Endodermal cell (in vitro differentiated cells): ENCODE results near the gene RTCA. TPM values are rescaled to one million over a fixed set of nuclear protein-coding genes. Genes with fewer than 3 reads are reported as not detected.
"Not testable (repeated sequence)": the region's sequence is repeated elsewhere in the genome, so short reads cannot be mapped to it uniquely, and the experiment has no call there.

ENCODE experiments used
- DNase-seq: peaks from one replicate; pipeline ENCODE4 v3.0.0-alpha.2; 2017
- H3K27ac ChIP-seq: 2 replicates; pipeline ENCODE4 v1.5.1; 2013; ENCODE audit warnings: mild to moderate bottlenecking, low read depth, low read length, moderate library complexity
- H3K27me3 ChIP-seq: 2 replicates; pipeline ENCODE4 v1.6.1; 2013; ENCODE audit warnings: mild to moderate bottlenecking, low read length, moderate library complexity; ENCODE audit not compliant: insufficient read depth, control insufficient read depth, poor library complexity, severe bottlenecking
- H3K36me3 ChIP-seq: 2 replicates; pipeline ENCODE4 v1.7.0; 2013; ENCODE audit warnings: mild to moderate bottlenecking, low read length, moderate library complexity; ENCODE audit not compliant: control insufficient read depth, insufficient read depth
- H3K4me1 ChIP-seq: one replicate; pipeline ENCODE4 v1.7.0; 2013; ENCODE audit warnings: low read length; ENCODE audit not compliant: control insufficient read depth, insufficient read depth
- H3K4me3 ChIP-seq: 2 replicates; pipeline ENCODE4 v1.5.1; 2013; ENCODE audit warnings: mild to moderate bottlenecking, low read length, moderate library complexity
- H3K9ac ChIP-seq: 2 replicates; pipeline ENCODE4 v1.6.1; 2013; ENCODE audit warnings: mild to moderate bottlenecking, low read length, moderate library complexity; ENCODE audit not compliant: poor library complexity, severe bottlenecking; ENCODE audit errors: extremely low read depth
- H3K9me3 ChIP-seq: 2 replicates; pipeline ENCODE4 v1.6.1; 2013; ENCODE audit warnings: mild to moderate bottlenecking, low read length, moderate library complexity; ENCODE audit not compliant: control insufficient read depth
- H3K27ac Mint-ChIP-seq: 2 replicates; pipeline ENCODE4 v1.8.0; 2020; ENCODE audit warnings: mixed read lengths
- H3K27me3 Mint-ChIP-seq: 2 replicates; pipeline ENCODE4 v1.8.0; 2021; ENCODE audit warnings: mild to moderate bottlenecking, mixed read lengths; ENCODE audit not compliant: insufficient read depth
- H3K36me3 Mint-ChIP-seq: 2 replicates; pipeline ENCODE4 v1.8.0; 2020; ENCODE audit warnings: low read depth, mixed read lengths
- H3K4me1 Mint-ChIP-seq: 2 replicates; pipeline ENCODE4 v1.8.0; 2020; ENCODE audit warnings: mixed read lengths
- H3K4me3 Mint-ChIP-seq: 2 replicates; pipeline ENCODE4 v1.8.0; 2020; ENCODE audit warnings: mild to moderate bottlenecking, moderate library complexity, mixed read lengths
- H3K9me3 Mint-ChIP-seq: 2 replicates; pipeline ENCODE4 v1.8.0; 2020; ENCODE audit warnings: mild to moderate bottlenecking, mixed read lengths
- CTCF ChIP-seq: fragments of 200-600 bp; sonication (generic); conservative IDR thresholded peaks from 2 replicates; pipeline ENCODE4 v1.5.0; 2021; ENCODE audit warnings: antibody characterized with exemption, mild to moderate bottlenecking
- WGBS, 2 experiments: methylation state at CpG; one replicate each; pipeline versions ENCODE4 v1.1.5 to v1.1.7; 2013; ENCODE audit warnings: missing lambda C conversion rate in 2 of 2, mixed read lengths in 1 of 2; ENCODE audit not compliant: insufficient coverage in 1 of 2, insufficient read length in 1 of 2; 5-methylcytosine and 5-hydroxymethylcytosine counted together
- total RNA-seq, 2 donors: library from RNA; stranded (reverse); fragmentation: NEBNext Ultra II Directional in 1 of 2; extraction: Animal tissue kit (Norgen Biotek cat#: 25700) in 1 of 2; gene quantifications; 2 replicates in 1 of 2; 3 replicates in 1 of 2; pipeline ENCODE4 v1.2.1, GENCODE V29; 2021

Gene RTCA
- total RNA-seq, 2 donors from 2014 or later, result 46.0 to 49.8 TPM

- no peak for DNase-seq
- no peaks in the 10 kb centered on the region for H3K4me1 ChIP-seq
- H3K27me3 Mint-ChIP-seq, result peaks cover 6% of the 10 kb centered on the region
- peaks cover 10% of the 10 kb centered on the region for H3K36me3 ChIP-seq
- no peak for TF ChIP-seq CTCF
- no peak overlapping the region for H3K9ac ChIP-seq
- peaks cover 43% of the 10 kb centered on the region for H3K9me3 ChIP-seq
- H3K4me3 Mint-ChIP-seq, result no peak overlapping the region
- peaks cover 48% of the 10 kb centered on the region for H3K9me3 Mint-ChIP-seq
- no peaks in the 10 kb centered on the region for H3K27me3 ChIP-seq
- H3K36me3 Mint-ChIP-seq, result peaks cover 25% of the 10 kb centered on the region
- H3K27ac Mint-ChIP-seq, result no peak overlapping the region
- H3K4me1 Mint-ChIP-seq, result peaks cover 4% of the 10 kb centered on the region
- no peak overlapping the region for H3K27ac ChIP-seq
- no peak overlapping the region for H3K4me3 ChIP-seq
These were observed 4.3 kb upstream of the RTCA start for GRCh38 chr1:100261686-100262085.

GRCh38 chr1:100264081-100264480 lies 1.9 kb upstream of the RTCA start:
- H3K4me1 ChIP-seq, H3K4me1 Mint-ChIP-seq, H3K27me3 ChIP-seq, H3K27ac ChIP-seq, H3K4me3 Mint-ChIP-seq, H3K27me3 Mint-ChIP-seq, H3K9ac ChIP-seq, H3K27ac Mint-ChIP-seq, DNase-seq: not testable (repeated sequence)
- Mint-ChIP-seq H3K9me3 (peaks cover 40% of the 10 kb centered on the region), H3K36me3 (peaks cover 42% of the 10 kb centered on the region)
- Histone ChIP-seq H3K36me3 (peaks cover 29% of the 10 kb centered on the region), H3K9me3 (peaks cover 43% of the 10 kb centered on the region), H3K4me3 (peak overlapping the region; percentile 91)
- 95 to 96% methylated on average over 4 to 5 of the region's 5 CpGs for WGBS, 2 experiments

- 19 to 47% methylated on average over 3 to 12 of the region's 12 CpGs for WGBS, 2 experiments
- Histone ChIP-seq H3K4me1 (peaks cover 6% of the 10 kb centered on the region), H3K27ac (no peak overlapping the region), H3K27me3 (no peaks in the 10 kb centered on the region), H3K4me3 (peak overlapping the region; percentile 91), H3K9me3 (peaks cover 43% of the 10 kb centered on the region), H3K36me3 (peaks cover 41% of the 10 kb centered on the region), H3K9ac (peak overlapping the region; percentile 78)
- Mint-ChIP-seq H3K4me1 (peaks cover 4% of the 10 kb centered on the region), H3K27me3 (peaks cover 4% of the 10 kb centered on the region), H3K9me3 (peaks cover 30% of the 10 kb centered on the region), H3K4me3 (peak overlapping the region; percentile 99), H3K36me3 (peaks cover 54% of the 10 kb centered on the region), H3K27ac (peak overlapping the region; percentile 97)
- no peak for DNase-seq
- TF ChIP-seq CTCF, result no peak
These were observed 470 bp upstream of the RTCA start for GRCh38 chr1:100265562-100265930.

GRCh38 chr1:100266741-100267140 lies 725 bp downstream of the RTCA start:
- Mint-ChIP-seq H3K27me3 (no peaks in the 10 kb centered on the region), H3K27ac (peak overlapping the region; percentile 97), H3K4me3 (peak overlapping the region; percentile 99), H3K36me3 (peaks cover 63% of the 10 kb centered on the region), H3K4me1 (peaks cover 4% of the 10 kb centered on the region), H3K9me3 (peaks cover 23% of the 10 kb centered on the region)
- Histone ChIP-seq H3K4me1 (peaks cover 6% of the 10 kb centered on the region), H3K36me3 (peaks cover 53% of the 10 kb centered on the region), H3K9ac (peak overlapping the region; percentile 78), H3K9me3 (peaks cover 34% of the 10 kb centered on the region), H3K27me3 (no peaks in the 10 kb centered on the region), H3K27ac (no peak overlapping the region), H3K4me3 (peak overlapping the region; percentile 91)
- DNase-seq, result no peak
- TF ChIP-seq CTCF, result no peak
- 4 to 11% methylated on average over 5 to 8 of the region's 8 CpGs for WGBS, 2 experiments
